Measurements from ENCODE around the gene DPY19L1. TPM values are rescaled to one million over a fixed set of nuclear protein-coding genes. Genes with fewer than 3 reads are reported as not detected.
"Not testable (repeated sequence)": the region's sequence is repeated elsewhere in the genome, so short reads cannot be mapped to it uniquely, and the experiment has no call there.

DPY19L1 gene
- total RNA-seq, 4 donors from 2014 or later, result 3.5 to 7.8 (median 5.0) TPM

- H3K36me3 ChIP-seq, result no peaks in the 10 kb centered on the region
- H3K4me3 ChIP-seq, result no peak overlapping the region
- H3K27ac ChIP-seq, result no peak overlapping the region
- intact Hi-C loops (cut with DNase I; ENCODE audit: low total_unique reads), result no loop called here
- TF ChIP-seq, protein P1, sequence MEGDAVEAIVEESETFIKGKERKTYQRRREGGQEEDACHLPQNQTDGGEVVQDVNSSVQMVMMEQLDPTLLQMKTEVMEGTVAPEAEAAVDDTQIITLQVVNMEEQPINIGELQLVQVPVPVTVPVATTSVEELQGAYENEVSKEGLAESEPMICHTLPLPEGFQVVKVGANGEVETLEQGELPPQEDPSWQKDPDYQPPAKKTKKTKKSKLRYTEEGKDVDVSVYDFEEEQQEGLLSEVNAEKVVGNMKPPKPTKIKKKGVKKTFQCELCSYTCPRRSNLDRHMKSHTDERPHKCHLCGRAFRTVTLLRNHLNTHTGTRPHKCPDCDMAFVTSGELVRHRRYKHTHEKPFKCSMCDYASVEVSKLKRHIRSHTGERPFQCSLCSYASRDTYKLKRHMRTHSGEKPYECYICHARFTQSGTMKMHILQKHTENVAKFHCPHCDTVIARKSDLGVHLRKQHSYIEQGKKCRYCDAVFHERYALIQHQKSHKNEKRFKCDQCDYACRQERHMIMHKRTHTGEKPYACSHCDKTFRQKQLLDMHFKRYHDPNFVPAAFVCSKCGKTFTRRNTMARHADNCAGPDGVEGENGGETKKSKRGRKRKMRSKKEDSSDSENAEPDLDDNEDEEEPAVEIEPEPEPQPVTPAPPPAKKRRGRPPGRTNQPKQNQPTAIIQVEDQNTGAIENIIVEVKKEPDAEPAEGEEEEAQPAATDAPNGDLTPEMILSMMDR (IDR thresholded peaks at IDR 0.05 in 4 of 5, conservative IDR thresholded peaks at IDR 0.05 in 1 of 5), result no peak
- no peak for TF ChIP-seq POLR2A (IDR thresholded peaks at IDR 0.05)
- H3K9me3 ChIP-seq, result no peaks in the 10 kb centered on the region
- no peaks in the 10 kb centered on the region for H3K4me1 ChIP-seq
- DNase-seq (no peak), ATAC-seq (no peak)
- in situ Hi-C loops (cut with MboI; ENCODE audit: low sequenced_read_pairs in 4 of 4), result no loop called here
- no peaks in the 10 kb centered on the region for H3K27me3 ChIP-seq
Measured at GRCh38 chr7:34949361-34949760, 87.9 kb downstream of the DPY19L1 start.

DNA sequence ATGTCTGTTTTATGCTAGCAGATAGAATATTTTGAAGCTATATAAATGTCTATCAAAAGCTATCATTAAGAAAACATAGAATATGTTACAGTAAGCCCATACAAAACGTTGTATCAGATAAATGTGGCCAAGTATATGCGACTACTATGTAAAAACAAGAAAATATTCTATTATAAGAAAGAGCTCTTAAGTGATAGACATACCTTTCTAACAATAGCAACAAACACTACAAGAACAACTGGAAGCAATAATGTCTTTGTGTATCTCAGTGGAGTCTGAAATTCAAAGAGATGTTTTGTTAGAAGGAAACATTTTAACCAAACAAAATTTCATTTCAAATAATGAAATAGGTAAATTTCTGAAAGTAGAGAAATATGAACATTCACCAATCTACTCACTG, 89.9 kb downstream of the DPY19L1 start:
- H3K4me1 ChIP-seq; H3K27ac ChIP-seq; H3K4me3 ChIP-seq; H3K9me3 ChIP-seq; intact Hi-C loops (cut with DNase I; ENCODE audit: low total_unique reads); H3K27me3 ChIP-seq; DNase-seq; in situ Hi-C loops (cut with MboI; ENCODE audit: low sequenced_read_pairs in 4 of 4); ATAC-seq; H3K36me3 ChIP-seq: not testable (repeated sequence)

- no peak for ATAC-seq
- Histone ChIP-seq H3K27ac (no peak overlapping the region), H3K36me3 (no peaks in the 10 kb centered on the region), H3K9me3 (no peaks in the 10 kb centered on the region), H3K4me3 (no peak overlapping the region), H3K4me1 (no peaks in the 10 kb centered on the region), H3K27me3 (no peaks in the 10 kb centered on the region)
- DNase-seq, result no peak
- TF ChIP-seq, protein P1 (IDR thresholded peaks at IDR 0.05 in 4 of 5, conservative IDR thresholded peaks at IDR 0.05 in 1 of 5), result no peak
- TF ChIP-seq POLR2A (IDR thresholded peaks at IDR 0.05), result no peak
- intact Hi-C loops (cut with DNase I; ENCODE audit: low total_unique reads), result no loop called here
- in situ Hi-C loops (cut with MboI; ENCODE audit: low sequenced_read_pairs in 4 of 4), result no loop called here
Measured at GRCh38 chr7:34946486-34946885, 90.8 kb downstream of the DPY19L1 start.

GRCh38 chr7:34945894-34946477, 91.3 kb downstream of the DPY19L1 start:
- intact Hi-C loops (cut with DNase I; ENCODE audit: low total_unique reads); H3K4me1 ChIP-seq; in situ Hi-C loops (cut with MboI; ENCODE audit: low sequenced_read_pairs in 4 of 4); DNase-seq; H3K27ac ChIP-seq; ATAC-seq; H3K9me3 ChIP-seq; H3K27me3 ChIP-seq; H3K4me3 ChIP-seq; H3K36me3 ChIP-seq: not testable (repeated sequence)

DNA sequence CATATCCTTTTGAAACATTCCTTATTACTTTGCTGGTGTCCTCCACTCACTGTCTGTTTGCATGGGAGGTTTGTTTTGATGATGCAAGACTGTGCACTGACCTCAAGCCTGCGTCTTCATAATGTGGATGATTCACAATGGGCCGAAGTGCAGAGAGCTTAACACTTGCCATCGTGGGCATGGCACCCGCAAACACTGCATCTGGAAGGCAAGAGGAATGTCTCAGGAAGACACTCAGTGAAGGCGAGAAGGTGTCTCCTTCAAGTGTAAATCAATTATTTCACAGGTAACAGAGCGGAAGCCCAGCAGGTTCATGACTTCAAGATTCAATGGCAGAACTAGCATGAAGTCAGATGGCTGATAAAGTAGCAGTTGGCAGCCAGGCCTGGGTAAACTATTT, 98.1 kb downstream of the DPY19L1 start:
- no peaks in the 10 kb centered on the region for H3K27me3 ChIP-seq
- H3K4me1 ChIP-seq, result no peaks in the 10 kb centered on the region
- no peaks in the 10 kb centered on the region for H3K9me3 ChIP-seq
- no peaks in the 10 kb centered on the region for H3K36me3 ChIP-seq
- no peak overlapping the region for H3K27ac ChIP-seq
- DNase-seq (no peak), ATAC-seq (no peak)
- intact Hi-C loops (cut with DNase I; ENCODE audit: low total_unique reads) (no loop called here), in situ Hi-C loops (cut with MboI; ENCODE audit: low sequenced_read_pairs in 4 of 4) (no loop called here)
- no peak overlapping the region for H3K4me3 ChIP-seq
- TF ChIP-seq POLR2A (IDR thresholded peaks at IDR 0.05), result no peak
- TF ChIP-seq, protein P1 (IDR thresholded peaks at IDR 0.05 in 4 of 5, conservative IDR thresholded peaks at IDR 0.05 in 1 of 5), result no peak

GRCh38 chr7:34935735-34936165, 101.5 kb downstream of the DPY19L1 start:
- H3K4me1 ChIP-seq; H3K4me3 ChIP-seq; ATAC-seq; in situ Hi-C loops (cut with MboI; ENCODE audit: low sequenced_read_pairs in 4 of 4); H3K36me3 ChIP-seq; DNase-seq; H3K9me3 ChIP-seq; H3K27ac ChIP-seq; H3K27me3 ChIP-seq; intact Hi-C loops (cut with DNase I; ENCODE audit: low total_unique reads): not testable (repeated sequence)
